NCI-H1092 treated with DMSO at 0.1 percent for 48 hours (cell line): ENCODE data around the gene CALHM4.
"Not testable (repeated sequence)": the region's sequence is repeated elsewhere in the genome, so short reads cannot be mapped to it uniquely, and the experiment has no call there.

Experiments used
- DNase-seq: peaks from one replicate; lab custom pipeline; 2025; lab: John Stamatoyannopoulos, UW

The CALHM4 gene

GRCh38 chr6:116577486-116577885 is 23.9 kb downstream of the CALHM4 start:
- no peak for DNase-seq

- DNase-seq, result no peak
Observed at GRCh38 chr6:116578335-116578734, 24.8 kb downstream of the CALHM4 start.

GRCh38 chr6:116579143-116579542 is 25.6 kb downstream of the CALHM4 start:
- no peak for DNase-seq

- DNase-seq, result no peak
Observed at GRCh38 chr6:116580198-116580597, 26.6 kb downstream of the CALHM4 start.

- no peak for DNase-seq
Observed at GRCh38 chr6:116586276-116586675, 32.7 kb downstream of the CALHM4 start.

GRCh38 chr6:116586738-116587137 is 33.2 kb downstream of the CALHM4 start:
- no peak for DNase-seq

GRCh38 chr6:116595247-116595646 is 41.7 kb downstream of the CALHM4 start:
- no peak for DNase-seq

- no peak for DNase-seq
Observed at GRCh38 chr6:116596815-116597214, 43.3 kb downstream of the CALHM4 start.

GRCh38 chr6:116603916-116604315 is 50.4 kb downstream of the CALHM4 start:
- DNase-seq, result not testable (repeated sequence)

- DNase-seq, result not testable (repeated sequence)
Observed at GRCh38 chr6:116604868-116605267, 51.3 kb downstream of the CALHM4 start.

GRCh38 chr6:116605935-116606334 is 52.4 kb downstream of the CALHM4 start:
- no peak for DNase-seq
